ENCODE measurements around the gene ESRP2.

- no peak for TF ChIP-seq POLR2AphosphoS5 (IDR thresholded peaks at IDR 0.05; ENCODE audit: low read depth, low read length)
- TF ChIP-seq TAF1 (IDR thresholded peaks at IDR 0.05; ENCODE audit: borderline replicate concordance, insufficient read depth, low read length), result no peak
Observed at GRCh38 chr16:68179855-68180254, 56.1 kb downstream of the ESRP2 start.

Data from PFSK-1 (cell line).